ENCODE results near the gene PLG.
"Not testable (repeated sequence)": the region's sequence is repeated elsewhere in the genome, so short reads cannot be mapped to it uniquely, and the experiment has no call there.

PLG gene

GRCh38 chr6:160775792-160776580 lies 73.9 kb downstream of the PLG start:
- no peak for DNase-seq (ENCODE audit: low spot score)

- not testable (repeated sequence) for DNase-seq (ENCODE audit: low spot score)
Measured at GRCh38 chr6:160779095-160779494, 77.1 kb downstream of the PLG start.

GRCh38 chr6:160780656-160781055 lies 78.6 kb downstream of the PLG start:
- DNase-seq (ENCODE audit: low spot score): not testable (repeated sequence)

- no peak for DNase-seq (ENCODE audit: low spot score)
Measured at GRCh38 chr6:160781298-160781697, 79.3 kb downstream of the PLG start.

- DNase-seq (ENCODE audit: low spot score): no peak
Measured at GRCh38 chr6:160782228-160782627, 80.2 kb downstream of the PLG start.

- no peak for DNase-seq (ENCODE audit: low spot score)
Measured at GRCh38 chr6:160783741-160784140, 81.7 kb downstream of the PLG start.

GRCh38 chr6:160788126-160788525 lies 86.1 kb downstream of the PLG start:
- not testable (repeated sequence) for DNase-seq (ENCODE audit: low spot score)

GRCh38 chr6:160788806-160789205 lies 86.8 kb downstream of the PLG start:
- DNase-seq (ENCODE audit: low spot score): no peak

- DNase-seq (ENCODE audit: low spot score): no peak
Measured at GRCh38 chr6:160789263-160790027, 87.4 kb downstream of the PLG start.

- no peak for DNase-seq (ENCODE audit: low spot score)
Measured at GRCh38 chr6:160790028-160790792, 88.2 kb downstream of the PLG start.

GRCh38 chr6:160791459-160791858 lies 89.4 kb downstream of the PLG start:
- DNase-seq (ENCODE audit: low spot score): no peak

- DNase-seq (ENCODE audit: low spot score): no peak
Measured at GRCh38 chr6:160791981-160792418, 90.0 kb downstream of the PLG start.

- DNase-seq (ENCODE audit: low spot score): no peak
Measured at GRCh38 chr6:160792708-160793107, 90.7 kb downstream of the PLG start.

GRCh38 chr6:160793652-160794051 lies 91.6 kb downstream of the PLG start:
- DNase-seq (ENCODE audit: low spot score): no peak

GRCh38 chr6:160795721-160796120 lies 93.7 kb downstream of the PLG start:
- DNase-seq (ENCODE audit: low spot score): no peak

- no peak for DNase-seq (ENCODE audit: low spot score)
Measured at GRCh38 chr6:160798625-160799024, 96.6 kb downstream of the PLG start.

GRCh38 chr6:160799801-160800506 lies 97.9 kb downstream of the PLG start:
- no peak for DNase-seq (ENCODE audit: low spot score)

GRCh38 chr6:160801418-160801817 lies 99.4 kb downstream of the PLG start:
- DNase-seq (ENCODE audit: low spot score): no peak

GRCh38 chr6:160802049-160802448 lies 100.0 kb downstream of the PLG start:
- DNase-seq (ENCODE audit: low spot score): not testable (repeated sequence)

Data from ecto neural progenitor cell (in vitro differentiated cells).